ENCODE results near the gene SCP2.

Gene SCP2, protein sequence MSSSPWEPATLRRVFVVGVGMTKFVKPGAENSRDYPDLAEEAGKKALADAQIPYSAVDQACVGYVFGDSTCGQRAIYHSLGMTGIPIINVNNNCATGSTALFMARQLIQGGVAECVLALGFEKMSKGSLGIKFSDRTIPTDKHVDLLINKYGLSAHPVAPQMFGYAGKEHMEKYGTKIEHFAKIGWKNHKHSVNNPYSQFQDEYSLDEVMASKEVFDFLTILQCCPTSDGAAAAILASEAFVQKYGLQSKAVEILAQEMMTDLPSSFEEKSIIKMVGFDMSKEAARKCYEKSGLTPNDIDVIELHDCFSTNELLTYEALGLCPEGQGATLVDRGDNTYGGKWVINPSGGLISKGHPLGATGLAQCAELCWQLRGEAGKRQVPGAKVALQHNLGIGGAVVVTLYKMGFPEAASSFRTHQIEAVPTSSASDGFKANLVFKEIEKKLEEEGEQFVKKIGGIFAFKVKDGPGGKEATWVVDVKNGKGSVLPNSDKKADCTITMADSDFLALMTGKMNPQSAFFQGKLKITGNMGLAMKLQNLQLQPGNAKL

DNA sequence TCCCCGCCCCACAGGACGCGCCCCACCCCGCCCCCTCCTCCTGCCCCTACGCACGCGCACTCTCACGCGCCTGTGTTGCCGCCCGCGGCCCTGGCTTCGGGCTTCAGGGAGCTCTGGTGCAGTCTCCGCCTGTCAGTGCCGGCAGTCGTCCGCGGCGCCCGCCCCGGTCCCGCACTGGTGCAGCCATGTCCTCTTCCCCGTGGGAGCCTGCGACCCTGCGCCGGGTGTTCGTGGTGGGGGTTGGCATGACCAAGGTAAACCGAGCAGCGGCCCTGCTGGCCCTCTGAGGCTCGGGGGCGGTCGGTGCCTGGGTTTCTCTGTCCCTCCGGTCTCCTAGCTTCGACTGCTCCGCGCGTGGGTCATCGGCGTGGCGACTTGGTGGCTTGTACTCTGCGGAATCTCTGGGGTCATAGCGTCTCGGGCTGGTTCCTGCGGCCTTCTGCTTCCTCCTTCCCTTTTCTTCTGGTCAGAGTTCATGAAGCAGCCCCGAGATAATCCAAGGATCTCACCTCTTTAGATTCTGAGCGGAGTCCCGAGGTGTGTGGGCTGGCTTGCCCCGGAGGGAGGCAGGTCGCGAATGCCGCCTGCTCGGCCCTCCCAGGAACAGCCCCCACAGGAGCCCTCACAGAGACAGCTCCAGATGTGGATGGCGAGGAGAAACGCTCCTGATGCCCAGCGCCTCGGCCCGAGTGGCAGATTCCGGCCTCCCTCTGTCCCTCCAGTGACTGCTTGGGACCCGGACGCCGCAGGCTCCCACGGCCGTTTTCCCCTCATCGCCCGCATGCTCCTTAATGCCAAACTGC is at the start of gene SCP2:
TSS of gene SCP2 (plus strand) at position 65 of the 803 bp plus-strand sequence. CDS start at position 186, 121 bp downstream.
- peak; percentile 76 for DNase-seq

DNA sequence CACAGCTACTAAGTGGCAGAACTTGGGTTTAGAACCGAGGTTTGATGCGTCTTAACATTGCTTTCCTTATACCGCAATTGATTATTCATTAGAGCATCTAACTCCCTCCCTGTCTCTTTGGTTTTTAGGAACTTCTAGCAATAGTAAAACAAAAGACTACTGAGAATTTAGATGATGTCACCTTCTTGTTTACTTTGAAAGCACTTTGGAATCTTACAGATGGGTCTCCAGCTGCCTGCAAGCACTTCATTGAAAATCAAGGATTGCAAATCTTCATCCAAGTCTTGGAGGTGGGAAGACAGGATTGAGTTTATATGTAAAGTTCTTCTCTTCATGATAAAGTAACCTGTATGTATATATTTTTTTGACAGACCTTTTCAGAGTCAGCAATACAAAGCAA is 49.5 kb upstream of the SCP2 start:
- DNase-seq, result no peak

DNA sequence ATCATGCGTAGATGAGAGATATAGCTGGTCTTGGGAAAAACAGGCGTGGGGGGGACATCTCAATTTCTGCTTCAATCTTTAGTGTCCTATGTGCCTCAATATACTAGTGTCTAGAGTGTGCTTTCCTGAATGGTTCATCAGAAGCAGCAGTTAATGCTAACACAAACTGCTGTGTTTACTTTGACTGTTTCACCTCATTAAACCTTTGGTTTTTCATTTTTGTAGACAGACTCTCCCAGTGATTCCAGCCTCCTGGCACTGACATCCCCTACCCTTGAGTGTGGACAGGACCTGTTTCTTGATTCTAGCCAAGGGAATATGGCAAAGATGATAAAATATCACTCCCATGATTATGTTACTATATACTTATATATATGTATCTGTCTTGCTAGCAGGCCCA is 46.9 kb upstream of the SCP2 start:
- no peak for DNase-seq

DNA sequence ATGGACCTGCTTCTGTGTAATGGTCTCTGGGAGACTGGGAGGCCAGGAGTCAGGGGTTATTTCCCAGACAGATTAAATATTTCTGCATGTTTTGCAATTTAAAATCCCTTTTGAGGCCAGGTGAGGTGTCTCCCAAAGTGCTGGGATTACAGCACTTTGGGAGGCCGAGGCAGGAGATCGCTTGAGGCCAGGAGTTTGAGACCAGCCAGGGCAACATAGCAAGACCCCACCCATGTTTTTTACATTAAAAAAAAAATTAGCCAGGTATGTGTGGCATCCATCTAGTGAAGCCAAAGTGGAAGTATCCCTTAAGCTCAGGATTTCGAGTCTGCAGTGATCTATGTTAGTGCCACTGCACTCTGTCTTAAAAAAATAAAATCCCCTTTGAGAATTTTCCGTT is 39.6 kb upstream of the SCP2 start:
- DNase-seq, result no peak

GRCh38 chr1:52892424-52893215 is 34.5 kb upstream of the SCP2 start:
- DNase-seq, result no peak

DNA sequence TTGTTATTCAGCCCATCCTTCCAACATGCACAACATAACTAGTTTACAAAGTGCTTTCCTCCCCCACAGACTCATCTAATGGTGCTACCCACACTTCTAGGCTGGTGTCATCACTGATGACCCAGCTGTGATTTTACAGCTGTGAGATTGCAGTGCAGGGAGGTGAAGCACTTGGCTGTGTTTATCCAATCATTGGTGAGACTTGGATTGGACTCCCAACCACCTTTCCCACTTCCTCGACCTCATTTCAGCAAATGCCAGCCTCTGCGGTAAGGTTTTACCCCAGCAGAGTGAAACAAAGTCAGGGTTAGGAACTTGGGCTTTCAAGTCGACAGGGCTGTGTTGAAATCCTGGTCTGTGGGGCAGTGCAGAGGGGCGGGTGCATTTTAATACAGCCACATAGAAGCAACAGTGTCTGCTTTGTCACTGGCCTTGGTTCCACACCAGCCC is 27.6 kb upstream of the SCP2 start:
- DNase-seq, result no peak

DNA sequence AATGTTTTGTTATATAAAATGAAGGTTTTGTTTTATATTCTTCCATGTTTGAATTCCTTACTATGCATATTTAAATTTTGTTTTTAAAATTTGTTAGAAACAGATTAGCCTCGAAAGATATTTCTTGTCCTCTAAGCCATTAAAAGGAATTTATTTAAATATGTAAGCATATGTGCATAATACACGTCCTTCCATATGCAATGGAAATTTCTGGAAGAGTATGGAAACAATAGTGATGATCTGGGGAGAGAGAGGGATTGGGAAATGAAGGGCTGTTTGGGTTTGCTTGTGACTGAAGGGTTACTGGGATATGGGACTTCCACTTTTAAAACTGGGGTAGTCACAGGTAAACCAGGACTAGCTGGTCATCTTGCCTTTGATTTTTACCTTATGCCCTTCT is 26.7 kb upstream of the SCP2 start:
- no peak for DNase-seq

- DNase-seq, result no peak
These were observed 25.7 kb upstream of the SCP2 start for GRCh38 chr1:52901384-52901783.

- no peak for DNase-seq
These were observed 22.7 kb upstream of the SCP2 start for GRCh38 chr1:52904208-52904926.

- peak; percentile 12 for DNase-seq
These were observed 22.0 kb upstream of the SCP2 start for GRCh38 chr1:52904927-52905698.

DNA sequence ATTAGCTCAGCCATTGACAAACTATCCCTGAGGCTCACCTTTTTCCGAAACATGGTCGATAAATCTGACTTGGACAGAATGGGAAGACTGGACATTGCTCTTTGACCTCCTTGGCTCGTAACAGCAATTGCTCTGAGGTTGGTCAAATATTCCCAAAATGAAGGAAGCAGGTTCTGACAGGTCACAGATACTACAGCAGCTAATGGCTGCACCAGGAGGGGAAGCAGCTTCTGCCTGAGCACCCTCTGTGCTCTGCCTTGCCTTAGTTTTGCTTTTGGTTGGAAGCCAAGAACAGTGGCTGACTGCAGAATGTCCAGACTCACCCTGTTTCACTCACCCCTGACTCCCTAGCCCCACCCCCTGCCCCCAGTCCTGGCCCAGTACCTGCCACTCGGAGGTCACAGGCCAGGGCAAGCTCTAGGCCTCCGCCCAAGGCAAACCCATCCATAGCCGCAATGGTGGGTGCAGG is 20.9 kb upstream of the SCP2 start:
- DNase-seq, result no peak

- DNase-seq, result no peak
These were observed 19.8 kb upstream of the SCP2 start for GRCh38 chr1:52907068-52907811.

- DNase-seq, result no peak
These were observed 19.3 kb upstream of the SCP2 start for GRCh38 chr1:52907812-52908153.

- DNase-seq, result no peak
These were observed 15.5 kb upstream of the SCP2 start for GRCh38 chr1:52911541-52911940.

DNA sequence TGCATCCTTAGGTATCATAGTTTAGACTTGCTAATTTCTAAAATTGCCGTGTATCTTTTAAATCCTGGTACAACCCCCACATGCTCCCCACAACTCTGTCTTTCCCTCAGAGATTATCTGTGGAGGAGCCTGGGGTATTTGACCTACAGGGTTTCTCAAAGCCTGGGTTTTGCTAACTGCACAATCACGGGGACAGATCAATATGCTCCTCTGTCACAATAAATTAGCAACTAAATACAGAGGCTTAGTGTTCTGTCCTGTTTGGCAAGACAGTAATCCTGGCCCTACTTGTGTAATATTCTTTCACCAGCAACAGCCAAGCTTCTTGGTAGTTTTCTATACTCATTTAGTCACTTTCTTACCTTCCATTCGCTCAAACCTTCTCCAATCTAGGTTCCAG is 14.1 kb upstream of the SCP2 start:
- DNase-seq, result no peak

DNA sequence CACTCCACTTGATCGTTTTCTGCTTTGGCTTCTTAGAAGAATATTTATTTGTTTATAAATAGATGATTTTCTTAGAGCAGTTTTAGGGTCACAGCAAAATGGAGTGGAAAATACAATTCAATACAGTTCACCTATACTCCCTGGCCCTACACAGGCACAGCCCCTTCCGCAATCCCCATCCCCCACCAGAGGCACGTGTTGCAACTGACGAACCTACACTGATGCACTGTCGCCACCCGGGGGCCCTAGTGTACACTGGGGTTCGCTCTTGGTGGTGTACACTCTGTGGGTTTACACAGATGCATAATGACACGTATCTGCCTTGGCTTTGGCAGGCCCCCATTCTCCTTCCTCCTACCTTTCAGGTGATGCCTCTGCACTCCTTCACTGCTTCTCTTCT is 13.5 kb upstream of the SCP2 start:
- no peak for DNase-seq

DNA sequence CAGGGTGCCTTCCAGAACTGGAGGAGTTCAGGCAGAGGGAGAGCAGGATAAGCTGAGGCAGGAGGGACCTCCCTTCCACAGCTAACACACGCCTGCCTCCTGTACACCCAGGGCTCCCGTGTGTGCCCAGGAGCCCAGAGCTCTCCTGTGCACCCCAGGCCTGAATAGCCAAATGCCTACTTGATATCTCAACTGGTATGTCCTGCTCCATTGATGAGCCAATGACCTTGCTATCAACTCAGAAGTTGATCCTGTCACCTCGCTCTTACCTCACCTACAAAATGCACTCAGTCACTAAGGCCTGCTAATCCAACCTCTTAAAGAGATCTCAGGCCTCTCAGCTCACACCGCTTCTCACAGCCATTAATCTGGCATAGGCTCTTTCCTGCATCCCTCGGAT is 12.6 kb upstream of the SCP2 start:
- DNase-seq, result no peak

GRCh38 chr1:52915211-52915854 is 11.7 kb upstream of the SCP2 start:
- no peak for DNase-seq

GRCh38 chr1:52915855-52916220 is 11.2 kb upstream of the SCP2 start:
- no peak for DNase-seq

- DNase-seq, result no peak
These were observed 10.7 kb upstream of the SCP2 start for GRCh38 chr1:52916241-52916975.
